ENCODE data around the gene CDH4. TPM values are rescaled to one million over a fixed set of nuclear protein-coding genes. Genes with fewer than 3 reads are reported as not detected.

Gene CDH4
- total and polyA plus RNA-seq, 9 of the 15 experiments (the other 6 are each of a cell fraction or from before 2014, with no cell fraction given), result 0.04 TPM; not detected in 8

DNA sequence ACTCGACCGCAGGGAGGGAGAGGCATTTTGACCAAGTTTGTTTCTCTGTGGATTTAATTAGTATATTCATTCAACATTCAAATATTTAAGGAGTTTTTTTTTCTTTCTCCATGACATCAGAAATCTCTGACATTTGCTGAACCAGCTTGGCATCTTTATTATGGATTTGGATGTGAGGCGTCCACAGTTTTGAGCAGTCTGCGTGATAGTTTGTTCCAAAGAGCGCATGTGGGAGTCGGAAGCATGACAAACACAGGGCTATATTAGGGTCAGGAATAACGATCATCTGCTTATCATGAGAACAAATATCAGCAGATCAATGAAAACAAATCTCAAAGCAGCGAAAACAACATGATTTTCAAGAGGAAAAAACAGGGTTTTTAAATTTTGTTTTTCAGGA, 373.2 kb downstream of the CDH4 start:
- Histone ChIP-seq H3K4me1 (replicated peaks in 1 of 2; ENCODE audit: control insufficient read depth in 2 of 2, insufficient read depth in 2 of 2, low read length in 2 of 2) (no peaks in the 10 kb centered on the region), H3K36me3 (ENCODE audit: control insufficient read depth, insufficient read depth, low read length) (no peaks in the 10 kb centered on the region), H3K9ac (ENCODE audit: insufficient read depth in 1 of 2, low read depth in 2 of 2, low read length in 2 of 2) (no peak overlapping the region), H3K9me1 (ENCODE audit: control insufficient read depth, insufficient read depth, low read length) (no peaks in the 10 kb centered on the region), H3K4me2 (ENCODE audit: insufficient read depth, low read length) (no peak overlapping the region), H4K20me1 (replicated peaks; ENCODE audit: control insufficient read depth, insufficient read depth, low read length) (no peaks in the 10 kb centered on the region; the same call in none of the 2 replicates), H3K9me3 (replicated peaks; ENCODE audit: control insufficient read depth, insufficient read depth, low read depth, low read length) (no peaks in the 10 kb centered on the region), H3K79me2 (ENCODE audit: control insufficient read depth, insufficient read depth, low read length) (no peaks in the 10 kb centered on the region), H3K4me3 (no peak overlapping the region), H3K27ac (ENCODE audit: extremely low read depth, low read depth, low read length) (no peak overlapping the region), H3K27me3 (ENCODE audit: control insufficient read depth in 2 of 2, insufficient read depth in 2 of 2, low read length in 2 of 2) (peaks cover 16 to 71% of the 10 kb centered on the region in 2 experiments; a peak in 4 of 5 replicates), H2AFZ (ENCODE audit: low read depth, low read length) (no peak overlapping the region)
- intact Hi-C loops (cut with micrococcal nuclease), result no loop called here
- no peak for ATAC-seq
- ChIA-PET POLR2A (interaction anchor here (0.5 to 0.6 kb wide), 2 partner anchors 139 to 227 kb away, joined by 4 read pairs; no protein-coding TSS in a partner anchor), CTCF (ENCODE audit: low intra/inter-chr PET ratio) (no interaction called here)
- WGBS (ENCODE audit: insufficient coverage, low coverage, missing lambda C conversion rate), result 0% methylated on average over 8 of the region's 8 CpGs
- no peak for DNase-seq (ENCODE audit: extremely low read depth in 1 of 4, low spot score in 3 of 4)
- in situ Hi-C loops (cut with MboI), result no loop called here
- no TSS peak for BruUV-seq (replicated peaks)
- no peak for FAIRE-seq
- TF ChIP-seq ZNF217 (CRISPR knock-in tag; IDR thresholded peaks at IDR 0.05) (no peak), TAL1 (IDR thresholded peaks at IDR 0.05) (no peak)

DNA sequence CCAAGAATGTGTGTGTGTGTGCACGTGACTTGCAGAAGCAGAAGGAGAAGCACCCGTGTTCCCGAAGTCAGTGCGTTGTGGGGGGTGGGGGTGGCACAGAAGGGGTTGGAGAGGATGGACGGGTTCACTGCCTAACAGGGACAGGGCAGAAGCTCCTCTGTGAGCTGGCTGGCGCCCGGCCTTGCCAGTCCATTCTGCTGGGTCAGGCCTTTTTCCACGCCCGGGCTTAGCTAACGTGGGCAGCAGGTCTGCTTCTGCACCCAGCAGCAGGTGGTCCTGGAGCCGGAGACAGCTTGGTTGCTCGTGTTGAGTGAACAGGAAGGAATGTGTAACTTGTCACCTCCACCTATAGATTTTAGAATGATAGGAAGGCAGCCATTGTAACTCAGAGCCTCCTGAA, 374.4 kb downstream of the CDH4 start:
- Histone ChIP-seq H3K4me3 (no peak overlapping the region), H3K4me1 (replicated peaks in 1 of 2; ENCODE audit: control insufficient read depth in 2 of 2, insufficient read depth in 2 of 2, low read length in 2 of 2) (no peaks in the 10 kb centered on the region), H3K9me3 (replicated peaks; ENCODE audit: control insufficient read depth, insufficient read depth, low read depth, low read length) (no peaks in the 10 kb centered on the region), H4K20me1 (replicated peaks; ENCODE audit: control insufficient read depth, insufficient read depth, low read length) (no peaks in the 10 kb centered on the region; the same call in none of the 2 replicates), H2AFZ (ENCODE audit: low read depth, low read length) (no peak overlapping the region), H3K79me2 (ENCODE audit: control insufficient read depth, insufficient read depth, low read length) (no peaks in the 10 kb centered on the region), H3K27ac (ENCODE audit: extremely low read depth, low read depth, low read length) (no peak overlapping the region), H3K36me3 (ENCODE audit: control insufficient read depth, insufficient read depth, low read length) (no peaks in the 10 kb centered on the region), H3K9me1 (ENCODE audit: control insufficient read depth, insufficient read depth, low read length) (no peaks in the 10 kb centered on the region), H3K27me3 (ENCODE audit: control insufficient read depth in 2 of 2, insufficient read depth in 2 of 2, low read length in 2 of 2) (peaks cover 15 to 78% of the 10 kb centered on the region in 2 experiments; a peak in 4 of 5 replicates), H3K4me2 (ENCODE audit: insufficient read depth, low read length) (no peak overlapping the region), H3K9ac (ENCODE audit: insufficient read depth in 1 of 2, low read depth in 2 of 2, low read length in 2 of 2) (no peak overlapping the region; a peak in 1 of 4 replicates)
- WGBS (ENCODE audit: insufficient coverage, low coverage, missing lambda C conversion rate), result 0% methylated on average over 11 of the region's 12 CpGs
- in situ Hi-C loops (cut with MboI), result no loop called here
- DNase-seq (ENCODE audit: extremely low read depth in 1 of 4, low spot score in 3 of 4), result no peak
- ChIA-PET CTCF (ENCODE audit: low intra/inter-chr PET ratio) (no interaction called here), POLR2A (interaction anchor here (0.7 kb wide), 1 partner anchor 132 kb away, joined by 3 read pairs; no protein-coding TSS in a partner anchor)
- intact Hi-C loops (cut with micrococcal nuclease), result no loop called here
- FAIRE-seq, result no peak
- no TSS peak for BruUV-seq (replicated peaks)
- ATAC-seq, result no peak
- TF ChIP-seq CHD4 (IDR thresholded peaks at IDR 0.05; ENCODE audit: insufficient read depth, insufficient replicate concordance, low read depth, low read length, poor library complexity, severe bottlenecking), result no peak
- no peak for TF ChIP-seq CSDE1 (IDR thresholded peaks at IDR 0.05)
- TF ChIP-seq, protein P1, sequence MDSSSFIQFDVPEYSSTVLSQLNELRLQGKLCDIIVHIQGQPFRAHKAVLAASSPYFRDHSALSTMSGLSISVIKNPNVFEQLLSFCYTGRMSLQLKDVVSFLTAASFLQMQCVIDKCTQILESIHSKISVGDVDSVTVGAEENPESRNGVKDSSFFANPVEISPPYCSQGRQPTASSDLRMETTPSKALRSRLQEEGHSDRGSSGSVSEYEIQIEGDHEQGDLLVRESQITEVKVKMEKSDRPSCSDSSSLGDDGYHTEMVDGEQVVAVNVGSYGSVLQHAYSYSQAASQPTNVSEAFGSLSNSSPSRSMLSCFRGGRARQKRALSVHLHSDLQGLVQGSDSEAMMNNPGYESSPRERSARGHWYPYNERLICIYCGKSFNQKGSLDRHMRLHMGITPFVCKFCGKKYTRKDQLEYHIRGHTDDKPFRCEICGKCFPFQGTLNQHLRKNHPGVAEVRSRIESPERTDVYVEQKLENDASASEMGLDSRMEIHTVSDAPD (CRISPR knock-in tag; IDR thresholded peaks at IDR 0.05), result no peak
- no peak for TF ChIP-seq HNRNPLL (IDR thresholded peaks at IDR 0.05; ENCODE audit: low read depth, low read length, poor library complexity, severe bottlenecking)
- TF ChIP-seq GTF2F1 (IDR thresholded peaks at IDR 0.05; ENCODE audit: low read depth, low read length), result no peak
- TF ChIP-seq POLR3G (IDR thresholded peaks at IDR 0.05; ENCODE audit: extremely low read depth, insufficient read length, insufficient replicate concordance), result no peak
- no peak for TF ChIP-seq KLF16 (IDR thresholded peaks at IDR 0.05)
- no peak for TF ChIP-seq RUNX1 (IDR thresholded peaks at IDR 0.05; ENCODE audit: low read depth)
- TF ChIP-seq STAT5A (IDR thresholded peaks at IDR 0.05; ENCODE audit: borderline replicate concordance, low read length), result no peak
- TF ChIP-seq SMAD4 (CRISPR knock-in tag; conservative IDR thresholded peaks at IDR 0.05), result no peak
- TF ChIP-seq MCM3 (IDR thresholded peaks at IDR 0.05), result no peak
- TF ChIP-seq, protein P2, sequence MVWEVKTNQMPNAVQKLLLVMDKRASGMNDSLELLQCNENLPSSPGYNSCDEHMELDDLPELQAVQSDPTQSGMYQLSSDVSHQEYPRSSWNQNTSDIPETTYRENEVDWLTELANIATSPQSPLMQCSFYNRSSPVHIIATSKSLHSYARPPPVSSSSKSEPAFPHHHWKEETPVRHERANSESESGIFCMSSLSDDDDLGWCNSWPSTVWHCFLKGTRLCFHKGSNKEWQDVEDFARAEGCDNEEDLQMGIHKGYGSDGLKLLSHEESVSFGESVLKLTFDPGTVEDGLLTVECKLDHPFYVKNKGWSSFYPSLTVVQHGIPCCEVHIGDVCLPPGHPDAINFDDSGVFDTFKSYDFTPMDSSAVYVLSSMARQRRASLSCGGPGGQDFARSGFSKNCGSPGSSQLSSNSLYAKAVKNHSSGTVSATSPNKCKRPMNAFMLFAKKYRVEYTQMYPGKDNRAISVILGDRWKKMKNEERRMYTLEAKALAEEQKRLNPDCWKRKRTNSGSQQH (CRISPR knock-in tag; IDR thresholded peaks at IDR 0.05), result no peak
- no peak for TF ChIP-seq ETS2 (tag; IDR thresholded peaks at IDR 0.05; ENCODE audit: borderline replicate concordance, poor library complexity, severe bottlenecking)
